SJSA1 (cell line): ENCODE measurements around the gene HELQ. TPM values are rescaled to one million over a fixed set of nuclear protein-coding genes. Genes with fewer than 3 reads are reported as not detected.
A peak's percentile ranks its signal among the peaks of the same experiment; 100 is the strongest.
"Not testable (repeated sequence)": the region's sequence is repeated elsewhere in the genome, so short reads cannot be mapped to it uniquely, and the experiment has no call there.

Experiments used
- DNase-seq, 2 experiments: peaks; one replicate each; pipeline ENCODE4 v3.0.0-alpha.2; 2015 to 2020; ENCODE audit warnings: low spot score in 2 of 2, low read depth in 1 of 2
- H3K27ac ChIP-seq: fragments of 250-450 bp; sonication (Bioruptor Pico); 2 replicates; pipeline ENCODE4 v1.5.1; 2020; ENCODE audit warnings: mild to moderate bottlenecking, moderate library complexity
- H3K27me3 ChIP-seq: fragments of 250-450 bp; sonication (Bioruptor Pico); replicated peaks from 2 replicates; pipeline ENCODE4 v1.5.1; 2020; ENCODE audit warnings: mild to moderate bottlenecking, moderate library complexity
- H3K36me3 ChIP-seq: fragments of 250-450 bp; sonication (Bioruptor Pico); 2 replicates; pipeline ENCODE4 v1.5.1; 2020; ENCODE audit warnings: mild to moderate bottlenecking
- H3K4me1 ChIP-seq: fragments of 250-450 bp; sonication (Bioruptor Pico); replicated peaks from 2 replicates; pipeline ENCODE4 v1.6.1; 2021; ENCODE audit warnings: mild to moderate bottlenecking
- H3K4me3 ChIP-seq: fragments of 250-450 bp; sonication (Bioruptor Pico); 2 replicates; pipeline ENCODE4 v1.5.1; 2020; ENCODE audit warnings: mild to moderate bottlenecking
- H3K9me3 ChIP-seq: fragments of 250-450 bp; sonication (Bioruptor Pico); replicated peaks from 2 replicates; pipeline ENCODE4 v1.5.1; 2020; ENCODE audit warnings: mild to moderate bottlenecking
- total RNA-seq: library from RNA; depleted of rRNA; stranded (reverse); fragments of >200 nt; shearing (Covaris generic); gene quantifications from 2 replicates; pipeline ENCODE4 v1.2.3, GENCODE V29; 2014; rRNA removed

HELQ gene, protein sequence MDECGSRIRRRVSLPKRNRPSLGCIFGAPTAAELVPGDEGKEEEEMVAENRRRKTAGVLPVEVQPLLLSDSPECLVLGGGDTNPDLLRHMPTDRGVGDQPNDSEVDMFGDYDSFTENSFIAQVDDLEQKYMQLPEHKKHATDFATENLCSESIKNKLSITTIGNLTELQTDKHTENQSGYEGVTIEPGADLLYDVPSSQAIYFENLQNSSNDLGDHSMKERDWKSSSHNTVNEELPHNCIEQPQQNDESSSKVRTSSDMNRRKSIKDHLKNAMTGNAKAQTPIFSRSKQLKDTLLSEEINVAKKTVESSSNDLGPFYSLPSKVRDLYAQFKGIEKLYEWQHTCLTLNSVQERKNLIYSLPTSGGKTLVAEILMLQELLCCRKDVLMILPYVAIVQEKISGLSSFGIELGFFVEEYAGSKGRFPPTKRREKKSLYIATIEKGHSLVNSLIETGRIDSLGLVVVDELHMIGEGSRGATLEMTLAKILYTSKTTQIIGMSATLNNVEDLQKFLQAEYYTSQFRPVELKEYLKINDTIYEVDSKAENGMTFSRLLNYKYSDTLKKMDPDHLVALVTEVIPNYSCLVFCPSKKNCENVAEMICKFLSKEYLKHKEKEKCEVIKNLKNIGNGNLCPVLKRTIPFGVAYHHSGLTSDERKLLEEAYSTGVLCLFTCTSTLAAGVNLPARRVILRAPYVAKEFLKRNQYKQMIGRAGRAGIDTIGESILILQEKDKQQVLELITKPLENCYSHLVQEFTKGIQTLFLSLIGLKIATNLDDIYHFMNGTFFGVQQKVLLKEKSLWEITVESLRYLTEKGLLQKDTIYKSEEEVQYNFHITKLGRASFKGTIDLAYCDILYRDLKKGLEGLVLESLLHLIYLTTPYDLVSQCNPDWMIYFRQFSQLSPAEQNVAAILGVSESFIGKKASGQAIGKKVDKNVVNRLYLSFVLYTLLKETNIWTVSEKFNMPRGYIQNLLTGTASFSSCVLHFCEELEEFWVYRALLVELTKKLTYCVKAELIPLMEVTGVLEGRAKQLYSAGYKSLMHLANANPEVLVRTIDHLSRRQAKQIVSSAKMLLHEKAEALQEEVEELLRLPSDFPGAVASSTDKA
- 16.9 and 17.0 TPM in 2 replicates for total RNA-seq

DNA sequence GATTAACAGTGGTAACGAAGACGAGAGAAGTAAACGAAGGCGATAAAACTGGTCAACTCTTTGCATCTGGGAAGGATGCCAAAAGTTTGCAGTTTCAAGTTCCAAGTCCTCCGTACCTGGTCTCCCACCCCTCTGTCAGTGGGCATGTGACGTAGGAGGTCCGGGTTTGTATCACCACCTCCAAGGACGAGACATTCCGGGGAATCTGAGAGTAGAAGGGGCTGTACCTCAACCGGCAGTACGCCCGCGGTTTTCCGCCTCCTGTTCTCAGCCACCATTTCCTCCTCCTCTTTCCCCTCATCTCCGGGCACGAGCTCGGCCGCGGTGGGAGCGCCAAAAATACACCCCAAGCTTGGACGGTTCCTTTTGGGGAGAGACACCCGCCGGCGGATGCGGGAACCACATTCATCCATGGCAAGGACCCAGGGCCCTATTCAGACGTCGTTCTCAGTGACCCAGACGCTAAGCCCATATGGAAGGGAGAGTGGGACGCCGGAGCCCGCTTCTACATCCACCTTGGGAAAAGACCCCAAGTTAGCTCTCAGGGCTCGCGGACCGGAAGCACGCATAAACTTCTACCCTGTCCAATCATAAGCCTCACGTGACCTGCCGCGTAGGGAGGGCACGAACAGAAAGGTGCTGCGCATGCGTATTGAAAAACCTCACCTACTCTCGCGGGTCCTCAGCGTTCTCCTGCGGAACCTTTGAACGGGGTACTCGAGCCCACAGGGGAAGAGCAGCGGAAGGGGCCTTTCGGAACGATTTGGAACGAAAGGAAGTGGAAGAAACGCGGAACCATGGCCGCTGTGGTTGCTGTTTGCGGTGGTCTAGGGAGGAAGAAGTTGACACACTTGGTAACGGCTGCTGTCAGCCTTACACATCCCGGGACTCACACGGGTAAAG is at the start of gene HELQ, which contains the start of gene MRPS18C:
Gene HELQ, minus strand, starts transcription at position 543 of the 903 bp plus-strand sequence. Its CDS starts 130 bp downstream, at position 413.
Gene MRPS18C, plus strand, starts transcription at position 778 of the 903 bp plus-strand sequence. Its CDS starts 20 bp downstream, at position 798.
- H3K36me3 ChIP-seq = peaks cover 63% of the 10 kb centered on the region
- H3K9me3 ChIP-seq = no peaks in the 10 kb centered on the region
- peak; percentile 96 to 98 for DNase-seq
- no peaks in the 10 kb centered on the region for H3K27me3 ChIP-seq
- peak within 1 kb of the TSS; percentile 91 for H3K27ac ChIP-seq
- peaks cover 11% of the 10 kb centered on the region; the same call in 1 of the 2 replicates for H3K4me1 ChIP-seq
- peak within 1 kb of the TSS; percentile 76 for H3K4me3 ChIP-seq

DNA sequence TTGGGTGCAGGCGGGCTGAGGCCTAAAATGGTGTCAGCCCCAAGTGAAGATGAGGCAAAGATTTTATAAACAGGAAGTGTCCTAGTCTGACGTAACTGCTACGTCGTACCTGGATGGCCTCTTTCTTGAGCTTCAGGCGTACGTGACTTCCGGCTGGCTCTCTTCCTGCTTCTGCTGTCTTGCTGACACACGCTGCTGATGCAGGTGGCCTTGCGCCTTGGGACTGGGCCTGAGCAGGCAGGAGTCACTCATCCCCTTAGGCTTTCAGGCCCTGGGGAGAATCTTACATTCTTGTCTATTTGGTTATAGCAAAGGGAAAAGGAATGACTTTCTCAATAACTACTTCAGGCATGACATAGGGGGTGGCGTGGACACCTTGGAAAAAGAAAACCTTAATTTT is 49.4 kb upstream of the HELQ start:
- DNase-seq = no peak
- Histone ChIP-seq H3K27me3 (no peaks in the 10 kb centered on the region), H3K36me3 (no peaks in the 10 kb centered on the region), H3K9me3 (no peaks in the 10 kb centered on the region), H3K4me1 (no peaks in the 10 kb centered on the region), H3K27ac (no peak overlapping the region), H3K4me3 (no peak overlapping the region)

- H3K27me3 ChIP-seq = no peaks in the 10 kb centered on the region
Measured at GRCh38 chr4:83504503-83504902, 48.9 kb upstream of the HELQ start.

DNA sequence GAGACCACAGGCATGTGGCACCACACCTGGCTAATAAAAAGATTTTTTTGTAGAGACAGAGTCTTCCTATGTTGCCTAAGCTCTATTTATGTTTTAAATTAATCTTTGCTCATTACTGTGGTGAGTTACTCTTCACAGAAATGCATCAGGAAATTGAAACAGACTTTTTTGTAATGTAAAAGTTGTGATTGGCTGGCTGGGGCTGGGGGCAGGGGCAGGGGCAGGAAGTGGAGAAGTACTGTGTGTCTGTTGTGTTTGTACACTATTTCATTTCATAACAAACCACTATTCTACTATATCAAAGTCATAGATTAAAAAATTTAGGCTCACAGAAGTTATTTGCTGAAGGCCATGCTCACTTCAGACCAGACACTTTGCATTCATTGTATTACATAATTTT is 48.4 kb upstream of the HELQ start:
- H3K4me3 ChIP-seq = no peak overlapping the region
- H3K4me1 ChIP-seq = no peaks in the 10 kb centered on the region
- H3K27me3 ChIP-seq = no peaks in the 10 kb centered on the region
- H3K9me3 ChIP-seq = no peaks in the 10 kb centered on the region
- no peak for DNase-seq
- H3K27ac ChIP-seq = no peak overlapping the region
- H3K36me3 ChIP-seq = no peaks in the 10 kb centered on the region

More at GRCh38 chr4:83504503-83504902, 48.9 kb upstream of the HELQ start:
- H3K9me3 ChIP-seq = no peaks in the 10 kb centered on the region
- no peak overlapping the region for H3K27ac ChIP-seq
- no peaks in the 10 kb centered on the region for H3K36me3 ChIP-seq
- DNase-seq = no peak
- H3K4me3 ChIP-seq = no peak overlapping the region
- no peaks in the 10 kb centered on the region for H3K4me1 ChIP-seq

- not testable (repeated sequence) for H3K9me3 ChIP-seq, H3K27ac ChIP-seq, H3K36me3 ChIP-seq, H3K27me3 ChIP-seq, H3K4me1 ChIP-seq, H3K4me3 ChIP-seq, DNase-seq
Measured at GRCh38 chr4:83501671-83502070, 46.0 kb upstream of the HELQ start.

- no peaks in the 10 kb centered on the region for H3K9me3 ChIP-seq
- no peaks in the 10 kb centered on the region for H3K27me3 ChIP-seq
- H3K27ac ChIP-seq = no peak overlapping the region
- H3K4me1 ChIP-seq = no peaks in the 10 kb centered on the region
- no peak overlapping the region for H3K4me3 ChIP-seq
- DNase-seq = no peak
- no peaks in the 10 kb centered on the region for H3K36me3 ChIP-seq
Measured at GRCh38 chr4:83498187-83498586, 42.6 kb upstream of the HELQ start.

DNA sequence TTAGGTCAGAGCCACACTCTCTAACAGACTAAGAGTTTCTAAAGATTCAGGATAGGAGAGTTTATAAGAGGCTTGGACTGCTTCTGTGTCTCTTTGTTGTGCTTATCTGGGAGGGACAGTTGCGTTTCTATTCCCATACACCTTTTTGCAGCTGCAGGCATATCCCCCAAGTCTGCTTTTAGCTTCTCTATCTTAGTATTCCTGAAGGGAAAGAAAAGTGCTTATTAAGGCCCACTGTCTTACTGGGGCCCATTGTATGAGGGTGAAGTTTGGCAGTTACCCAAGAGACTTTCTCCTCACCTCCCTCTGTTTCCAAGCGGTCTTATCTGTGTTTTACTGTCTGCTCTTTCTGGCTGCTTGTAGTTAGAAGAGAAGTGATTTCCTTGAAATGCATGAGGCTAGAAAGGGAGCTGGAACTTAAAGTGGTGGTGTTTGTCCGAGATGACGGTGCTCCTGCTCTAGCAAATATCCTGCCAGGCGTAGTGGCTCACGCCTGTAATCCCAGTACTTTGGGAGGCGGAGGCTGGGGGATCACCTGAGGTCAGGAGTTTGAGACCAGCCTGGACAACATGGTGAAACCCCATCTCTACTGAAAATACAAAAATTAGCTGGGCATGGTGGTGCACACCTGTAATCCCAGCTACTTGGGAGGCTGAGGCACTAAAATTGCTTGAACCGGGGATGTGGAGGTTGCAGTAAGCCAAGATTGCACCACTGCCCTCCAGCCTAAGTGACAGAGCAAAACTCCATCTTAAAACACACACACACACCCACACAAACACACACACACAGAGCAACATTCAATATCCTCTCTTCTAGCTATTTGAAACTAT is 40.7 kb upstream of the HELQ start:
- not testable (repeated sequence) for H3K9me3 ChIP-seq, H3K27me3 ChIP-seq, DNase-seq, H3K36me3 ChIP-seq, H3K27ac ChIP-seq, H3K4me3 ChIP-seq, H3K4me1 ChIP-seq

- peak in 1 of 2 experiments; percentile 32 for DNase-seq
- Histone ChIP-seq H3K36me3 (no peaks in the 10 kb centered on the region), H3K4me1 (peaks cover 9% of the 10 kb centered on the region), H3K4me3 (no peak overlapping the region), H3K27me3 (no peaks in the 10 kb centered on the region), H3K9me3 (no peaks in the 10 kb centered on the region), H3K27ac (no peak overlapping the region)
Measured at GRCh38 chr4:83490876-83491450, 35.3 kb upstream of the HELQ start.

- Histone ChIP-seq H3K27me3 (no peaks in the 10 kb centered on the region), H3K36me3 (0 out of 2 replicates have a peak, but pooled peaks cover under 1% of the 10 kb centered on the region), H3K9me3 (no peaks in the 10 kb centered on the region), H3K4me1 (peaks cover 16% of the 10 kb centered on the region), H3K27ac (no peak overlapping the region), H3K4me3 (no peak overlapping the region)
- DNase-seq = no peak
Measured at GRCh38 chr4:83489711-83490326, 34.2 kb upstream of the HELQ start.

- 0 out of 2 replicates have a peak, but pooled peaks cover 4% of the 10 kb centered on the region for H3K36me3 ChIP-seq
- no peak overlapping the region for H3K27ac ChIP-seq
- DNase-seq = no peak
- H3K4me1 ChIP-seq = peaks cover 21% of the 10 kb centered on the region
- no peaks in the 10 kb centered on the region for H3K9me3 ChIP-seq
- no peak overlapping the region for H3K4me3 ChIP-seq
- no peaks in the 10 kb centered on the region for H3K27me3 ChIP-seq
Measured at GRCh38 chr4:83486457-83487129, 31.0 kb upstream of the HELQ start.
